Measurements from ENCODE around the gene MN1. TPM values are rescaled to one million over a fixed set of nuclear protein-coding genes. Genes with fewer than 3 reads are reported as not detected.

MN1 gene
- total RNA-seq, 1 donor from 2014 or later, result 5.9 TPM

GRCh38 chr22:27706489-27706888 is 95.1 kb downstream of the MN1 start:
- no peak for TF ChIP-seq CTCF (IDR thresholded peaks at IDR 0.05; ENCODE audit: unreplicated experiment)
- no peak overlapping the region for H3K4me3 Mint-ChIP-seq (ENCODE audit: low read depth)
- H3K36me3 Mint-ChIP-seq (ENCODE audit: insufficient read depth), result peaks cover 4% of the 10 kb centered on the region
- peaks cover 2% of the 10 kb centered on the region for H3K9me3 Mint-ChIP-seq (ENCODE audit: low read depth)
- H3K27ac Mint-ChIP-seq, result no peak overlapping the region
- H3K4me1 Mint-ChIP-seq (ENCODE audit: low read depth), result peaks cover 29% of the 10 kb centered on the region
- DNase-seq (ENCODE audit: low spot score, unreplicated experiment), result no peak
- H3K27me3 Mint-ChIP-seq, result peaks cover 55% of the 10 kb centered on the region

GRCh38 chr22:27705408-27706080 is 96.0 kb downstream of the MN1 start:
- H3K4me1 Mint-ChIP-seq (ENCODE audit: low read depth), result peaks cover 29% of the 10 kb centered on the region
- TF ChIP-seq CTCF (IDR thresholded peaks at IDR 0.05; ENCODE audit: unreplicated experiment), result no peak
- no peak for DNase-seq (ENCODE audit: low spot score, unreplicated experiment)
- peaks cover 2% of the 10 kb centered on the region for H3K9me3 Mint-ChIP-seq (ENCODE audit: low read depth)
- peaks cover 5% of the 10 kb centered on the region for H3K36me3 Mint-ChIP-seq (ENCODE audit: insufficient read depth)
- H3K27ac Mint-ChIP-seq, result peak overlapping the region; percentile 54
- no peak overlapping the region for H3K4me3 Mint-ChIP-seq (ENCODE audit: low read depth)
- H3K27me3 Mint-ChIP-seq, result peaks cover 47% of the 10 kb centered on the region

GRCh38 chr22:27704581-27704980 is 97.0 kb downstream of the MN1 start:
- peaks cover 5% of the 10 kb centered on the region for H3K36me3 Mint-ChIP-seq (ENCODE audit: insufficient read depth)
- DNase-seq (ENCODE audit: low spot score, unreplicated experiment), result no peak
- peaks cover 41% of the 10 kb centered on the region for H3K27me3 Mint-ChIP-seq
- H3K9me3 Mint-ChIP-seq (ENCODE audit: low read depth), result peaks cover 2% of the 10 kb centered on the region
- H3K27ac Mint-ChIP-seq, result no peak overlapping the region
- peaks cover 29% of the 10 kb centered on the region for H3K4me1 Mint-ChIP-seq (ENCODE audit: low read depth)
- H3K4me3 Mint-ChIP-seq (ENCODE audit: low read depth), result no peak overlapping the region
- no peak for TF ChIP-seq CTCF (IDR thresholded peaks at IDR 0.05; ENCODE audit: unreplicated experiment)

- Mint-ChIP-seq H3K36me3 (ENCODE audit: insufficient read depth) (peaks cover 9% of the 10 kb centered on the region), H3K27ac (no peak overlapping the region), H3K9me3 (ENCODE audit: low read depth) (peaks cover 8% of the 10 kb centered on the region), H3K4me1 (ENCODE audit: low read depth) (peaks cover 3% of the 10 kb centered on the region), H3K27me3 (peaks cover 40% of the 10 kb centered on the region), H3K4me3 (ENCODE audit: low read depth) (no peak overlapping the region)
- no peak for DNase-seq (ENCODE audit: low spot score, unreplicated experiment)
- no peak for TF ChIP-seq CTCF (IDR thresholded peaks at IDR 0.05; ENCODE audit: unreplicated experiment)
These were observed 102.1 kb downstream of the MN1 start for GRCh38 chr22:27699383-27700019.

GRCh38 chr22:27698813-27699212 is 102.7 kb downstream of the MN1 start:
- no peak overlapping the region for H3K4me3 Mint-ChIP-seq (ENCODE audit: low read depth)
- TF ChIP-seq CTCF (IDR thresholded peaks at IDR 0.05; ENCODE audit: unreplicated experiment), result no peak
- peaks cover 9% of the 10 kb centered on the region for H3K36me3 Mint-ChIP-seq (ENCODE audit: insufficient read depth)
- peaks cover 8% of the 10 kb centered on the region for H3K9me3 Mint-ChIP-seq (ENCODE audit: low read depth)
- H3K4me1 Mint-ChIP-seq (ENCODE audit: low read depth), result peaks cover 3% of the 10 kb centered on the region
- H3K27me3 Mint-ChIP-seq, result peaks cover 44% of the 10 kb centered on the region
- no peak for DNase-seq (ENCODE audit: low spot score, unreplicated experiment)
- no peak overlapping the region for H3K27ac Mint-ChIP-seq

Other genes starting within 250 kb of the MN1 start
- 72.6 and 74.4 TPM in 2 replicates for gene PITPNB, start 117.5 kb upstream of the MN1 start, total RNA-seq